Measurements from ENCODE around the gene OR6B1. TPM values are rescaled to one million over a fixed set of nuclear protein-coding genes. Genes with fewer than 3 reads are reported as not detected.
A peak's percentile ranks its signal among the peaks of the same experiment; 100 is the strongest.

Gene OR6B1
- total RNA-seq, 1 experiment from 2014 or later: not detected

DNA sequence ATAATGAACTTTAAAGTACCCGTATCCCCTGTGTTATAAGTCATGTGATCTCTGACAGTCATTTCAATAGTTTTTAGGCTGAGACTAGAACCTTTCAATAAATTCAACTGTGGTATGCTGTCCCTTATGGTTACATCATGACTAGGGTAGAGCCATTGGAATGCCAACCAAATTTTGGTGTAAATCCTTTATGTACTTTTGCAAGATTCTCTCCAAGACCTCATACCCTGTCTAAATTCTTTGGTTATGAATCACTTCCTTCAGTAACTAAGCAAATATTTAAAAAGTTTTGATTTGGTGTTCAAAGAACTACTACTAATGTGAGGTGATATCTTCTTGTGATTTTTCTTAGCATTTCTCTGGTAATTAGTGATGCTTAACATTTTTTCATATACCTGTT lies 20.8 kb upstream of the OR6B1 start:
- peaks cover 32% of the 10 kb centered on the region for H3K4me1 Mint-ChIP-seq (ENCODE audit: low read depth, unreplicated experiment)
- BruUV-seq (replicated peaks): no TSS peak
- peak in 1 of 2 experiments; percentile 34 for DNase-seq
- H3K36me3 ChIP-seq (ENCODE audit: control insufficient read depth, insufficient read depth, low read length): no peaks in the 10 kb centered on the region
- peak overlapping the region; percentile 36 for H3K27ac Mint-ChIP-seq (ENCODE audit: unreplicated experiment)
- no peak overlapping the region for H3K4me3 Mint-ChIP-seq (ENCODE audit: unreplicated experiment)
- no peaks in the 10 kb centered on the region for H3K27me3 ChIP-seq (replicated peaks; ENCODE audit: control insufficient read depth, insufficient read depth, low read length)
- CTCF ChIA-PET: no interaction called here
- TF ChIP-seq, protein P1, sequence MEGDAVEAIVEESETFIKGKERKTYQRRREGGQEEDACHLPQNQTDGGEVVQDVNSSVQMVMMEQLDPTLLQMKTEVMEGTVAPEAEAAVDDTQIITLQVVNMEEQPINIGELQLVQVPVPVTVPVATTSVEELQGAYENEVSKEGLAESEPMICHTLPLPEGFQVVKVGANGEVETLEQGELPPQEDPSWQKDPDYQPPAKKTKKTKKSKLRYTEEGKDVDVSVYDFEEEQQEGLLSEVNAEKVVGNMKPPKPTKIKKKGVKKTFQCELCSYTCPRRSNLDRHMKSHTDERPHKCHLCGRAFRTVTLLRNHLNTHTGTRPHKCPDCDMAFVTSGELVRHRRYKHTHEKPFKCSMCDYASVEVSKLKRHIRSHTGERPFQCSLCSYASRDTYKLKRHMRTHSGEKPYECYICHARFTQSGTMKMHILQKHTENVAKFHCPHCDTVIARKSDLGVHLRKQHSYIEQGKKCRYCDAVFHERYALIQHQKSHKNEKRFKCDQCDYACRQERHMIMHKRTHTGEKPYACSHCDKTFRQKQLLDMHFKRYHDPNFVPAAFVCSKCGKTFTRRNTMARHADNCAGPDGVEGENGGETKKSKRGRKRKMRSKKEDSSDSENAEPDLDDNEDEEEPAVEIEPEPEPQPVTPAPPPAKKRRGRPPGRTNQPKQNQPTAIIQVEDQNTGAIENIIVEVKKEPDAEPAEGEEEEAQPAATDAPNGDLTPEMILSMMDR (IDR thresholded peaks at IDR 0.05; ENCODE audit: insufficient read depth in 1 of 2, low read depth in 1 of 2, low read length in 1 of 2, severe bottlenecking in 1 of 2, unreplicated experiment in 1 of 2): no peak
- no peaks in the 10 kb centered on the region for H3K27me3 Mint-ChIP-seq (ENCODE audit: insufficient read depth, unreplicated experiment)
- intact Hi-C loops (cut with micrococcal nuclease; ENCODE audit: unreplicated experiment): no loop called here
- peaks cover 4% of the 10 kb centered on the region for H3K36me3 Mint-ChIP-seq (ENCODE audit: insufficient read depth, unreplicated experiment)
- POLR2A ChIA-PET: no interaction called here
- H3K4me1 ChIP-seq: peaks cover 44% of the 10 kb centered on the region
- peaks cover 50% of the 10 kb centered on the region for H3K9me3 Mint-ChIP-seq (ENCODE audit: unreplicated experiment)
- no peak overlapping the region for H3K4me3 ChIP-seq (ENCODE audit: low read depth, low read length)
- peaks cover 27% of the 10 kb centered on the region for H3K9me3 ChIP-seq

DNA sequence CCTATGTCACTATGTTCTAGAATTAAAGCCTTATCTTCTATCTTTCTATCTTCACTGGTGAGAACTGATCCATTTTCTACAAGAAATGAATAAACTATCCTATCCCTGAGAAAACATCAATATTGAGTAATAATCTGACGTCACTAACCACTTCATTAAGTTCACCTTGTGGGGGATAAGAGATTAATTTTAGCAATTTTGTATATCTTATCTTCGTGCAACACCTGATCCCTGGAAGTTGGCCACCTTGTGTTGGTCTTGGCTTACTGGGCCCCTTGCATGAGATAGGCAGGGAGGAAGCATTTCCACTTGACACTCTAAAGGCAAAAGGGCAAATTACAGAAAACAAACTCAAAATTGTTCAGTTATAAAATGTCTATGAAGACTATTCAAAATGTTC lies 20.1 kb upstream of the OR6B1 start:
- intact Hi-C loops (cut with micrococcal nuclease; ENCODE audit: unreplicated experiment): no loop called here
- ChIA-PET POLR2A (no interaction called here), CTCF (no interaction called here)
- Histone ChIP-seq H3K4me1 (peaks cover 39% of the 10 kb centered on the region), H3K27me3 (replicated peaks; ENCODE audit: control insufficient read depth, insufficient read depth, low read length) (no peaks in the 10 kb centered on the region), H3K4me3 (ENCODE audit: low read depth, low read length) (no peak overlapping the region), H3K9me3 (peaks cover 27% of the 10 kb centered on the region), H3K36me3 (ENCODE audit: control insufficient read depth, insufficient read depth, low read length) (no peaks in the 10 kb centered on the region)
- TF ChIP-seq, protein P1 (IDR thresholded peaks at IDR 0.05; ENCODE audit: insufficient read depth in 1 of 2, low read depth in 1 of 2, low read length in 1 of 2, severe bottlenecking in 1 of 2, unreplicated experiment in 1 of 2): no peak
- peak overlapping the region; percentile 67 for H3K27ac Mint-ChIP-seq (ENCODE audit: unreplicated experiment)
- H3K4me3 Mint-ChIP-seq (ENCODE audit: unreplicated experiment): no peak overlapping the region
- H3K9me3 Mint-ChIP-seq (ENCODE audit: unreplicated experiment): peaks cover 50% of the 10 kb centered on the region
- H3K36me3 Mint-ChIP-seq (ENCODE audit: insufficient read depth, unreplicated experiment): no peaks in the 10 kb centered on the region
- peaks cover 26% of the 10 kb centered on the region for H3K4me1 Mint-ChIP-seq (ENCODE audit: low read depth, unreplicated experiment)
- no TSS peak for BruUV-seq (replicated peaks)
- DNase-seq: no peak
- no peaks in the 10 kb centered on the region for H3K27me3 Mint-ChIP-seq (ENCODE audit: insufficient read depth, unreplicated experiment)

DNA sequence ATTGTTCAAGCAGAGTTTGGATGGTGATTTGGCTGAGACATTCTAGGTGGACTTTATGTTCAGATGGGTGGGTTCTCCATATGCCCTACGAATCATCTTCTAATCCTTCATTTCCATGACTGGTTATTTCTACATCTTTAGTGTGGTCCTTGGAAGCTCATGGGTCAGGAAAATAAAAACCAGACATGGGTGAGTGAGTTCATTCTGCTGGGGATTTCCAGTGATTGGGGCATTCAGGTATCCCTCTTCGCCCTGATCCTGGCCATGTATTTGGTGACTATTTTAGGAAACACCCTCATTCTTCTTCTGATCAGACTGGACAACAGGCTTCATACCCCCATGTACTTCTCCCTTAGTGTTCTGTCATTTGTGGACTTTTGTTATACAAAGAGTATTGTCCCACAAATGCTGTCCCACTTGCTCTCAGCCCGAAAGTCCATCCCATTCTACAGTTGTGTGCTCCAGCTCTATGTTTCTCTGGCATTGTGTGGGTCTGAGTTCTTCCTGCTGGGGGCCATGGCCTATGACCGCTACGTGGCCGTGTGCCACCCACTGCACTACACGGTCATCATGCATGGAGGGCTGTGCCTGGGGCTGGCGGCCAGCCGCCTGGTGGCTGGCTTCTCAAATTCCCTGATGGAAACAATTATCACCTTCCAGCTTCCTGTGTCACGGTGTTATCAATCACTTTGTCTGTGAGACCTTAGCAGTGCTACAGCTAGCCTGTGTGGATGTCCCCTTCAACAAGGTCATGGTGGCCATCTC lies 19.2 kb upstream of the OR6B1 start:
- DNase-seq: no peak
- Histone ChIP-seq H3K27me3 (replicated peaks; ENCODE audit: control insufficient read depth, insufficient read depth, low read length) (no peaks in the 10 kb centered on the region), H3K4me3 (ENCODE audit: low read depth, low read length) (no peak overlapping the region), H3K36me3 (ENCODE audit: control insufficient read depth, insufficient read depth, low read length) (no peaks in the 10 kb centered on the region), H3K4me1 (peaks cover 31% of the 10 kb centered on the region), H3K9me3 (peaks cover 25% of the 10 kb centered on the region)
- intact Hi-C loops (cut with micrococcal nuclease; ENCODE audit: unreplicated experiment): no loop called here
- CTCF ChIA-PET: no interaction called here
- POLR2A ChIA-PET: no interaction called here
- Mint-ChIP-seq H3K36me3 (ENCODE audit: insufficient read depth, unreplicated experiment) (no peaks in the 10 kb centered on the region), H3K27me3 (ENCODE audit: insufficient read depth, unreplicated experiment) (no peaks in the 10 kb centered on the region), H3K4me3 (ENCODE audit: unreplicated experiment) (no peak overlapping the region), H3K27ac (ENCODE audit: unreplicated experiment) (peak overlapping the region; percentile 67), H3K9me3 (ENCODE audit: unreplicated experiment) (peaks cover 50% of the 10 kb centered on the region), H3K4me1 (ENCODE audit: low read depth, unreplicated experiment) (peaks cover 25% of the 10 kb centered on the region)
- BruUV-seq (replicated peaks): no TSS peak
- TF ChIP-seq, protein P1 (IDR thresholded peaks at IDR 0.05; ENCODE audit: insufficient read depth in 1 of 2, low read depth in 1 of 2, low read length in 1 of 2, severe bottlenecking in 1 of 2, unreplicated experiment in 1 of 2): no peak

All from Caco-2 (cell line).